HG03342 (cell line): Measurements from ENCODE around the gene TCP11.

Source experiments
- ATAC-seq: cut with Tn5 transposase; IDR thresholded peaks from one replicate; pipeline ENCODE4 v1.9.1; 2021; ENCODE audit warnings: mild to moderate bottlenecking, moderate library complexity; ENCODE audit not compliant: unreplicated experiment

Gene TCP11

DNA sequence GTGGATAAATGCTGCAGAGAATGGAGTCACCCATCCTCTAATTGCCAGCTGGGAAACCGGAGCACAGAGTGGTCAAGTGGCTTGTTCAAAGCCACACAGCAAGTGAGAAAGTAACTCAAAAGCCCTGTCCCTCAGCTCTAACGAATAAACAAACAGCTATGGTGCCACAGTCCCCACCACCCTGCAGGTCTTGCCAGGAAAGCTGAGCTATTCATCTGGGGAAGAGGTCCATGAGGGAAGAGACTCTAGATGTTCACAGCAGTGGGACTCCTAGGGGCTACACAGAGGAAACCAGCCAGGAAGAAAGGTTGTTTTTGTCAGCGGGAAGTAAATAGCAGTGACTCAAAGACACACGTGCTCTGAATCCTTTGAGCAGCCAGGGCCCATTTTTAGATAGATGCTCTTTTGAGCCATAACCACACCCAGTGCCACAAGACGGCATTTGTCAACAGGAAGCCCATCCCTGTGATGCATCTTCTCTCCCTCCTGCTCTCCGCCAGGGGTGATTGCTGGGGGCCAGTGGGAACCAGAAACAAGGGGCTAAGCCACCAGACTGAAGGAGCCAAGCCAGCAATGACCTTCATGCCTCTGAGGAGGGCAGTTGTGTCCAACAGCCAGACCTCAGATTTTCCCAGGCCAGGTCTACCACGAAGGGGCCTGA, 32.4 kb upstream of the TCP11 start:
- ATAC-seq, result no peak

DNA sequence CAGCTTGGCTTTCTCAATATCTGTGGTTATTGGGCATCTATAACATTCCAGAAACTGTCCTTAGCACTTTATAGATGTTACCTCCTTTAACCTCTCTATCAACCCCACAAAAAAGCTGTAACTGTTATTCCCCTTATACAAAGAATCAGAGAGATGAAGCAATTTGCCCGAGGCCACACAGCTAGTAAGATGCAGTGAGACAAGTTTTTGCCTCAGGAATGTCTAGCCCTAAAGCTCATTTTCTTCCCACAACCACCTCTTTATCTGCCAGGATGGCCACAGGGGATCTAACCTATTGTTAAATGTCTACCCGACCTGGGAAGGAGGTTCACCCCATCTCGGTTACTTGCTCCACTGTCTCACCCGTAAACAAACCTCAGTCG, 31.9 kb upstream of the TCP11 start:
- ATAC-seq, result no peak

DNA sequence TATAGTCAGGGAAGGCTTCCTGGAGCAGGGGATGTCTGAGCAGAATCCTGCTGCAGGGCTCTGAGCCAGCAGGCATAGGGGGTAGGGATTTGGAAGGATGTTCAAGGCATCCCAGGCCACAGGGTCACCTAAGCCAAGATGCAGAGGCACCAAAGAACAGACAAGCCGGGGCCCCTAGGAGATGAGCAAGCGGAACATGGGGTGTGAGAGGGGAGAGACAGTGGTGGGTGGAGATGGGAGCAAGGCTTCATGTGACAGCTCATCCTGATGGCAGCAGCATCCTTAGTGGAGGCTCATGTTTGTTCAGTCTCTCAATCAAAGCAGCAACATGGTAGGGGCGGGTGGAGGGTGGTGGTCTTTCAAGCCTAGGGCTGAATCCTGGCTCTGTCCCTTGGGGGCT, 29.8 kb upstream of the TCP11 start:
- no peak for ATAC-seq

DNA sequence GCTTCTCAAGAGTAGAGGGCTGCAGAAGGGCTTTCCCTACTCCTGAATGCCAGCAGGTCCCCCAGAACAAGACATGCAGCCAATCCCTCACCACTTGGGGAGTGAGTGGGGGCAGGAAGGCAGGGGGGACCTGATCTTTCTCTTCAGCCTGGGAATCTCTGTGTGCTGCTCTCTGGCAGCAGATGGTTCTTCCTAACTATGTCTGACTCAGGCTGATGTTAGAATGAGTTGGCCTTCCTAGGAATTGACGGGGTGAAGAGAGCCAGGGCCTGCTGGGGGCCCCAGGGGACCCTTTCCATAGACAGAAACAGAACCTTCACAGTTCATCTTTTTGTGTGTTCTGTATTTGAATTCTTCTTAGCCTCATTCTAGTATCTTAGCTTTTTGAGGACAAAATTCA, 29.0 kb upstream of the TCP11 start:
- ATAC-seq, result no peak

DNA sequence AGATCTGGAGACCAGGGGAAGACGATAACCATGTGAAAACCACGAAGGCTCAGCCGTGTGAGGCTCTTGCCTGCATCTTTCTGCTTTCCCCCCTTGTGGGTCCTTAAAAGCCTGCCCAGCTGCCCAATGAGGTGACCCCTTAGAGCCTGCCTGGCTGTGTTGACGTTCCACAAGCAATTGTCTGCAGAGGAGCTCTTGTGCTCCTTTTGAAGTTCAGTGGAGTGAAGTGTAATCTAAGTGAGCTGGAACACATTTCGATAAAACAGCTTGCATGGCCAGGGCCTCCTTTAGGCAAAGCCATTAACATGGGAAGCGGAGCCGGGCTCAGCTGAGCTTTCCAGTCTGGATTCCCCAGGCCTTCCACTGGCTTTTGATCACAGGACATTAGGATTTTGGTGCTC, 27.3 kb upstream of the TCP11 start:
- ATAC-seq, result no peak

DNA sequence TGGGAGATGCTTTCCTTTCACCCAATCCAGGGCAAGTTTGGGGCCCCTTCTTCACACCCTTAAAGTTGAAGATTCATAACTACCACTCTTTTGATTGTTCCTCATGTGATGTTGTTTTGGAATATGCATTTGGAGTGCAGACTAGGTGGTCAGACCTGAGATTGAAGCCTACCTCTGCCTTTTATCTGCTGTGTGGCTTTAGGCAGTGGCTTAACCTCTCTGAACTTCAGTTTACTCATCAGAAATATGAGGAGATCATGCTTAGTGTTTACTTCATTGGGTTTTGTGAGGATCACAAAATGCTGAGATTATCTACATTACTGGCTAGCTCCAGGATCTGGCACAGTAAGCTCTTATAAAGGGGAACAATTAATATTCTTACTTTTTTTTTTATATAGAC, 26.4 kb upstream of the TCP11 start:
- ATAC-seq, result no peak

DNA sequence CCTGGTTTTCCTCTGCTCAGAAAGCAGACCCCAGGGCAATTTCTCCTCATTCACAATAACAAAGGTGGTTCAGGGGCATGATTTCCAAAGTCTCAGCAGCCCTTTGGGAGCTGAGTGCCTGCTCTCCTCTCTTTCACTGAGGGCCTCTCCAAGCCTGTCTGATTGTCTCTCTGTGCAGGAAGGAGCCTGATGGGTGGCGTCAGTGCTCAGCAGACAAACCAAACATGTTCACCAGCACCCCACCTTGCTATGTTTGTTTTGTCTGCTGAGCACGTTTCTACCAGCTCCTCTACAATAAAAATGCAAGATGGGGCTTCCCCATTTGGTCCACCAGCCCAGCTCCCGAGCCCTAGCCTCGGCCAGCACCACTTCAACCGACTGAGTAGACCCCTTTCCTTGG, 25.4 kb upstream of the TCP11 start:
- ATAC-seq, result no peak

DNA sequence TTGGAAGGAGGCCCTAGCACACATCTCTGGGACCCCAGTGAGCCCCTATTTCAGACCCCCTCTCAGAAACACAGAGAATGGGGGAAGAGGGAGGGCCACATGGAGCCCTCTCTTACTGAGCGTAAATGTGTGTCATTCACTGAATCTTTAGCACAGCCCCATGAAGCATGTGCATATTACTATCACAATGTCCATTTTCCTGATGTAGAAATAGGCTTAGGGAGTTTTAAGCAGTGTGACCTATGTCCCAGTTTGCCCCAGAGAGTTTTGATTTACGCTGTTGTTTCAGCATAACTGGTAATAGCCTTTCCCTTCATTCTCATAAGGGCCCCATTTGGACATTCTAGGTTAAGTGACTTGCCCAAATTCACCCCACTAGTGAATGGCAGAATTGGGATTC, 25.0 kb upstream of the TCP11 start:
- no peak for ATAC-seq

DNA sequence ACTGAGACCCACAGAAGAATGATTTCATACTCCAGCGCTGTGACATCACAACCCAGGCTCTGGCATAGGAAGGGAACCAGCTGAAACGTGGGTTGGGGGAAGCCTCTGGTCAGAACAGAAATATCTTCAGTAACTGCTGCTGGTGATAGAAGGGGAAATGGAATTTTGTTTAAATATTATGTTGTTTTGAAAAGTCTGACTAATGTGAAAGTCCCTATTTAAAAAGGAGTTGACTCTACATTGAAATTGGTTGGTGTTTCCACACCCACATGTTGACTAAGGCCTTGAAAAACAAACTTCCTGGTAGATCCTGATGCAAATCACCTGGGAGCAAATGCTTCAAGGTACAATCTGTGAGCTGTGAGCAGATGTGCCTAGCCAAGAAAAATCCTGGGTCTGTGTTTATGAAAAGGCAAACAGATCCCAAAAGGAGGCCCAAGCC, 24.5 kb upstream of the TCP11 start:
- ATAC-seq, result no peak

DNA sequence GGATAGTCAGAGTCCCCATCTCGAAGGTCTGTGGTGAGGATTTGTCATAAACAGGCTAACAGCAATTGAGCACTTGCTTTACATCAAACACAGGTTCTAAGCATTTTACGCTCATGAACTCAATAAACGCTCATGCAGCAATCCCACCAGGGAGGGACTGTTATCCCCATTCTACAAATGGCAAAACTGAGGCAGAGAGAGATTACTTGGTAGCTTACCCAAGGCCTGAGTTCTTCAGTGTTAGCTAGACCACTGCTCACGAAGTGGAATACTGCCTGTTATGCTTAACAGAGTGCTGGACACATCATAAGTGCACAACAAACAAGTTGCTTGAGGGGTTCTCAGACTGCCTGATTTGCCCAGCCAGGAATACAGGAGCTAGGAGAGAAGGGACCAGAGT, 23.7 kb upstream of the TCP11 start:
- ATAC-seq, result no peak

DNA sequence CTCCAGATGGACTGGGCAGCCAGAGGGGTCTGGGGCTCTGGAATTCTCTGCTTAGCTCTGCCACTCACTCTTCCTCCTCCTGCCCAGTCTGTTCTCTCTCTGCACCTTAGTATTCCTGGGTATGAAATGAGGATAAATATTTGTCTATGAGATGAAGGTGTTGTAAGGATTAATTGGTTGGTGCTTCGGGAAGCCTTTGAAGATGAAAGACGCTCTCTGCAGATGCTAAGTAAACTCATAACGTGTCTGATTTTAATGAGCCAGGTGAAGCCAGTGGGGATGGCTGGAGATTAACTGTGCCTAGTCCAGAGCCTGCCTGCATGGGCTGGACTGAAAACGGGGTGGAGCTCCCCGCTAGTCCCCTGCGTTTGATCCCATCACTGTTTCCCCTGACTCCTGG, 23.1 kb upstream of the TCP11 start:
- no peak for ATAC-seq

DNA sequence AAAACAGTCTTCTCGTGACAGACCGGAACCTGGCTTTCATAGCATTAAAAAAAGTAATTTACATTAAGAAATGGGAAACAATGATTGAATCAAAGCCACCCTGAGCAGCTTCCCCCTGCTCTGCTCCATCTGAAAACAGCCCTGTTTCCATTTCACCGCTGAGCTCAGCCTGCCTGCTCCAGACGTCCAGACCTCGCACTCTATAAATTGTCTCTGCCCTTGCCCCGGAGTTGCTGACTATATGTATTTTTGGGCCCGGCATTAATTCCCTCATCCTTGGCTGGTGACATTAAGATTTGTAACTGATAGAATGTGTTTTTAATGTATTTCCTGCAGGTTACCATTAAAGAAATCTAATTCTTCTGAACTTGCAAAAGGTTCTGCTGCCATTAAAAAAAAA, 22.7 kb upstream of the TCP11 start:
- no peak for ATAC-seq

DNA sequence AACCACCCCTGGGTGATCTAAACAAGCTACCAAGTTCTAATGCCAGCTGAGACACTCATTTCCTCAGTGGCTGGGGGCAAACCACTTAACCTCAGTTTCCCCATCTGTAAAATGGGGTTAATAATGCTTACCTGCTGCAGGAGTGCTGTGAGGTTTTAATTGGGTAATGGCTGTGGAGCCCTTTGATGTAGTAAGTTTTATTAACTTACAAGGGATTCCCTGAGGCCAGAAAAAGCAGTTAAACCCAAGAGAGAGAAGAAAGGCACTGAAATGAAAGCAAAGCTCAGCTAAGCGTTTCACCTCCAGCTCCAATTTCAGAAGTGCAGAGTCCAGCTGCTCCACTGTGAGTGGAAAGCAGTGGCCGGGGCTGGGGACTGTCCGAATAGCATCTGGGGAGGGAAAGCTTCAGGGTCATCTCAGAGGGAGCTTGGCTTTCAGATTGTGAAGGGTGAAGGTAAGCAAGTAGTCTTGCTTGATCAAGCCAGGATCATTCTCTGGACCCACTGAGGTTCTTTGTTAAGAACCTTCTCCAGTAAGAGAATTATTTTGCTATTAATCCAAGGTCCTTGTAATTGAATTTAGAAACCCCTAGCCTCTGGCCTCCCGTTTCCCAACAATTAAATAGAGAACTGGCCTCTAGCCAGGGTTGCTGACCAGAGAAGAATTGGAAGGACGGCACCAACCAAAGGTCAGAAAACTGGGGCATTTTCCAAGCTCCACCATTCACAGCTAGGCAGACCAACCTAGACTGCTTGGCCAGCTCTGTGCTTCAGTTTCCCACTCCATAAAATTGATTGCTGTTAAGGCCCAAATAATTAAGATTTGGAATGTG, 20.9 kb upstream of the TCP11 start:
- ATAC-seq, result no peak

DNA sequence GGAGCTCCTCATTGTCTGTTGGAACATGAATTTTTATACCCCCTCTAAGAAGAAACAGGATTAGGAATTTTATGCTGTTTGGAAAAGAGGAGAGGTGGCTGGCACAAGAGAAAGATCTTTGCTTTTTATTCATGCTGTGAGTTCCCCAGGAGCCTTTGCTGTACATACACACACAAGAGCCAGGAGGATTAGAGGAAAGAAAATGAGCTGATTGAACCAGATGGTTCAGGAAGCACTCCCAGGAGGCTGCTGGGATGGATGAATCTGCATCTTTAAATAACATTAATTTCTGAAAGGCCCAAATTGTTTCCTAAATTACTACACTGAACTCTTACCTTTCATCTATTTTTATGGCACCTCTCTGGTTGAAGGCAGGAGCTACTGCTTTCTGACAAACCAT, 20.1 kb upstream of the TCP11 start:
- ATAC-seq, result no peak

DNA sequence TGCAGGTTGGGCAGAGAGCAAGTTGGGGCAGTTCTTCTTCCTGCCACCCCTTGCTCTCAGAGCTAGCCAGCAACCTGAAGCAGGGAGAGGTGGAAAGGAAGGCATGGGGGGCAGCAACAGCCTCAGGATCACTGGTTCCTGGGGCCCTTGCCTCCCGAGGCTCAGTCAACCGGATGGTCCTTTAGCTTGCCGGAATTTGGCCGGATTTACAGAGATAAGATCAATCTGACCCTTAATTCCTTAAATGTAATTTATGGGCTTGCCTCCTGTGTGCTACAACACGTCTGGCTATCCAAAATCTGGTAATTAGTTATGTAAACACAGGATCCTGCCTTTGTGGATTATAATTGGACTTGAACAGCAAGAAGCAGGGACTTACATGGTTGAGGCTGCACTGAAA, 19.5 kb upstream of the TCP11 start:
- no peak for ATAC-seq

DNA sequence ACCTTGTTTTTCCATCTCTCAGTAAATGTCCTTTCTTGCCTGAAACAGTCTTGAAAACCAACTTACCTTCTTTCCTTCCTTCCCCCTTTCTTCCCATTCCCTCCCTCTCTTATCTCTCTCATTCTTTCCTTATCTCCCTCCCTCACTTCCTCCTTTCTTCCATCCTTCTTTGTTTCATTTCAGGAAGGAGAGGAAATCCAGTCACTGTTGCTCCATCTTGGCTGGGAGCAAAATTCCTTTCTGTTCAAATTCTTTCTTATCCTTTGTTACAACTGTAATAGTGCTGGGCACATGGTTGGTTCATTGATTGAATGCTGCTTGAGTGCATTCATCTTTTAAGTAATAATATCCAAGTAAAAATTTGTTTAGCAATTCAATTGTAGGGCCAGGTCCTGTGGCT, 17.4 kb upstream of the TCP11 start:
- no peak for ATAC-seq

DNA sequence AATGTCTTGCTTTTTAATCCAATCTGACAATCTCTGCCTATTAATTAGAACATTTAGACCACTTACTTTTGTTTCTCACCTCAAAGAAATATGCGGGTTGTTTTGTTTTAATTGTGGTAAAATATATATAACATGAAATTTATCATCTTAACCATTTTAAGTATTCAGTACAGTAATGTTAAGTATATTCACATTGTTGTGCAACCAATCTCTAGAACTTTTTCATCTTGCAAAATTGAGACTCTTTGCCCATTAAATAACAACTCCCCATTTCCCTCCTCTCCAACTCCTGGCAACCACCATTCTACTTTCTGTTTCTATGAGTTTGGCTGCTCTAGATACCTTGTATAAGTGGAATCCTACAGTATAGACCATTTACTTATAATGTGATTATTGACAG, 13.8 kb upstream of the TCP11 start:
- no peak for ATAC-seq

DNA sequence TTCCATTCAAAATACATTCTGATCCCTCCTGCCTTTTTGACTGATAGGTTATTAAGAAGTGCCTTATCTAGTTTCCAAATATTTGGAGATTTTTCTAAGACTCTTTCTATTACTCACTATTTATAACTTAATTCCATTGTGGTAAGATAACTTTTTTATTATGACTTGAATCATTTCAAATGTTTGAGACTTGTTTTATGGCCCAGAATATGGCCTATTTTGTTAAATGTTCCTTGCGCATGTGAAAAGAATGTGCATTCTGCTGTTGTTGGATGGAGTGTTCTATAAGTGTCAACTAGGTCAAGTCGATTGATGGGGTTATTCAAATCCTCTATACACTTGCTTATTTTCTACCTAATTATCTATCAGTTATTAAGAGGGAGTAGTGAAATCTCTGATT, 13.1 kb upstream of the TCP11 start:
- no peak for ATAC-seq

DNA sequence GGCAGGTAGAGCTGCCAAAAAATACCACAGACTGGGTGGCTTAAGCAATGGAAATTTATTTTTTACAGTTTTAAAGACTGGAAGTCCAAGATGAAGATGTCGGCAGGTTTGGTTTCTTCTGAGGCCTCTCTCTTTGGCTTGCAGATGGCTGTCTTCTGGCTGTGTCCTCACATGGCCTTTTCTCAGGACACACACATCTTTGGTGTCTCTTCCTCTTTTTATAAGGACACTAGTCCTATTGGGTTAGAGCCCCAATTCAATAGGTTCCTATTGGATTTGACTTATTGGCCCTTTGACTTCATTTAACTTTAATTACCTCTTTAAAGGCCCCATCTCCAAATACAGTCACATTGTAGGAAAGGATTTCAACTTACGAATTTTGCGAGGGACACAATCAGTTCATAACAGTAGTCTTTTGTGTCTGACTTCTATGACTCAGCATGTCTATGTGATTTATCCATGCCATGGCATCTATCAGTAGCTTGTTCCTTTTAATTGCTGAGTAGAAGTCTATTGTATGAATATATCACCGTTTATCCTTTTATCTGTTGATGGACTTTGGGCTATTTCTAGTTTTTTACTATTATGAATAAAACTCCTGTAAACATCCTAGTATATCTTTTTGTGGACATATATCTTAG, 11.0 kb upstream of the TCP11 start:
- no peak for ATAC-seq

DNA sequence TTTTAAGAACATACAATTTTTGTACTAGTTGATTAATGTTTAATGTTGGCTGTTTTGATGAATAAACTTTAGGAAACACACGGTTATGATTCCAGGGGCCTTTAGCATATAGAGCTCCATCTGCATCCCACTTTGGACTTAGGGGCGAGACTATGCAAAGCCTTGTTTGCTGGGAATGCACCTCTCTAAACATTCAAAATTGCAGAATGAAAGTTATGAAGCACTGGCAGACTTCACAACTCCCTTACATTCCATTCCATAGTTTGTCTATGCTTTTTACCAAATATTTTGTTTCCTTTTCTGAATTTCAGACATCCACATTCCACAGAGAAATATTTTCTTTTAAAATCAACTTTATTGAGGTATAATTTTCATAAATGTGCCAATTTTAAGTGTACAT, 10.3 kb upstream of the TCP11 start:
- no peak for ATAC-seq

DNA sequence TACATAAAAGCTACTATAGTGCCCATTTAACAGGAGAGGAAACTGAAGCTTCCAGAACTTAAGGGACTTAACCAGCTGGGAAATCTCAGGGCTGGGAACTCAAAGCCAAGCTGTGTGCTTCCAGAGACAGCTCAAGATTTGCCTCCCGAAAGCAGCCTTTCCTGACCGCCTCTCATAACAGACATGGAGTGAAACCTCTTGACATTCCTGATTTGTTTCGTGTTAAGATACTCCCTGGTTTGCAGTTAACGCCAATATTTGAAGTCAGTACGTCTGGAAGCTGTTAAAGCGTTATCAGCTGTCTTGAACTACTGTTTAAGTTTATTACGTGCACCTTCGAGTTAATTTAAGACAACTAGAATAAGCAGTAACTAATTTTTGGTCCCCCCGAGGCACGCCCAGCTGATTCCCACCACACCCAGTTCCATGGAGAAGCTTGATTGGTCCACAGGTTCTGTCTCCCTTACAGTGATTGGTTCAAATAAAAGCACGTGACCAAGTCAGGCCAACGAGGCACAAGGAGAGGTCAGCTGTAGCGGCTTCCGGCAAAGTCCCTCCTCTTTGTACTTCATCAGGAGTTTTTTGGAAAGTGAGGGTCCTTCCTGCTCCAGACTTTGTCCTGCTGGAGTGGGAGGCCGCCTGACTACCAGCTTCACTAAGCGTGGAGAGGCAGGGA, 8.9 kb upstream of the TCP11 start:
- ATAC-seq, result no peak
